H1 (cell line): ENCODE results near the gene CATSPERD. TPM values are rescaled to one million over a fixed set of nuclear protein-coding genes. Genes with fewer than 3 reads are reported as not detected.

Experiments
- CTCF ChIA-PET: fragments of 300-600 bp; sonication (Branson Sonifier 250); formaldehyde crosslinking; loops from one replicate; lab custom pipeline; 2021; ENCODE audit not compliant: partially characterized antibody; lab: Charles Lee
- POLR2A ChIA-PET: fragments of 300-600 bp; sonication (Branson Sonifier 250); formaldehyde crosslinking; loops from one replicate; lab custom pipeline; 2021; ENCODE audit warnings: inconsistent platforms; ENCODE audit not compliant: partially characterized antibody; lab: Charles Lee
- DNase-seq, 2 experiments: peaks; one replicate each; pipeline versions ENCODE4 v3.0.0 to v3.0.0-alpha.2; 2010 to 2022; ENCODE audit warnings: low spot score in 2 of 2, low read depth in 1 of 2, mixed read lengths in 1 of 2
- FAIRE-seq: peaks from 2 replicates; lab custom pipeline; 2011; peaks lifted over from hg19 to GRCh38; lab: Jason Lieb, UNC
- H2AFZ ChIP-seq: 2 replicates; pipeline ENCODE4 v1.8.1; 2012; ENCODE audit warnings: low read length, inconsistent platforms
- H2AK5ac ChIP-seq: 2 replicates; pipeline ENCODE4 v1.6.1; 2013; ENCODE audit warnings: low read depth, low read length
- H2BK120ac ChIP-seq: replicated peaks from 2 replicates; pipeline ENCODE3; 2013; ENCODE audit warnings: low read depth, low read length, inconsistent platforms
- H2BK12ac ChIP-seq: 2 replicates; pipeline ENCODE4 v1.6.1; 2013; ENCODE audit warnings: low read depth, low read length
- H2BK15ac ChIP-seq: 2 replicates; pipeline ENCODE4 v1.6.1; 2013; ENCODE audit warnings: low read length
- H2BK20ac ChIP-seq: 2 replicates; pipeline ENCODE4 v1.6.1; 2013; ENCODE audit warnings: low read length
- H2BK5ac ChIP-seq: 2 replicates; pipeline ENCODE4 v1.6.1; 2013; ENCODE audit warnings: low read depth, low read length
- H3K14ac ChIP-seq: 2 replicates; pipeline ENCODE4 v1.6.1; 2013; ENCODE audit warnings: inconsistent platforms; ENCODE audit not compliant: insufficient read length
- H3K18ac ChIP-seq: 2 replicates; pipeline ENCODE4 v1.6.1; 2013; ENCODE audit warnings: low read length; ENCODE audit errors: extremely low read depth
- H3K23ac ChIP-seq: 2 replicates; pipeline ENCODE4 v1.6.1; 2013; ENCODE audit warnings: inconsistent platforms; ENCODE audit not compliant: insufficient read length
- H3K23me2 ChIP-seq: 2 replicates; pipeline ENCODE4 v1.6.1; 2013; ENCODE audit warnings: low read depth, low read length
- H3K27ac ChIP-seq: 2 replicates; pipeline ENCODE4 v1.6.1; 2011; ENCODE audit warnings: low read depth, low read length, inconsistent platforms
- H3K27me3 ChIP-seq, 4 experiments: replicated peaks in 1 of 4; 1 replicate in 1 of 4; 2 replicates in 3 of 4; pipeline versions ENCODE4 v1.6.1 to v1.8.1; 2011 to 2013; ENCODE audit warnings: low read length in 3 of 4, mild to moderate bottlenecking in 3 of 4, inconsistent platforms in 2 of 4, mixed read lengths in 2 of 4, moderate library complexity in 1 of 4; ENCODE audit not compliant: control insufficient read depth in 3 of 4, insufficient read depth in 3 of 4; ENCODE audit errors: extremely low read depth in 1 of 4
- H3K36me3 ChIP-seq, 4 experiments: 2 replicates each; pipeline versions ENCODE4 v1.6.1 to v1.8.1; 2011 to 2013; ENCODE audit warnings: mild to moderate bottlenecking in 4 of 4, low read length in 3 of 4, moderate library complexity in 2 of 4, control low read depth in 1 of 4, inconsistent platforms in 1 of 4; ENCODE audit not compliant: insufficient read depth in 4 of 4, control insufficient read depth in 2 of 4
- H3K4ac ChIP-seq: replicated peaks from 2 replicates; pipeline ENCODE3; 2013; ENCODE audit warnings: low read length, low read depth, mixed read lengths, inconsistent platforms; ENCODE audit not compliant: insufficient read length
- H3K4me1 ChIP-seq, 4 experiments: replicated peaks in 1 of 4; 1 replicate in 1 of 4; 2 replicates in 3 of 4; pipeline versions ENCODE4 v1.6.1 to v1.8.1; 2011 to 2013; ENCODE audit warnings: low read length in 3 of 4, inconsistent platforms in 2 of 4, mixed read lengths in 1 of 4; ENCODE audit not compliant: insufficient read depth in 4 of 4, control insufficient read depth in 3 of 4
- H3K4me2 ChIP-seq, 2 experiments: 2 replicates each; pipeline versions ENCODE4 v1.6.1 to v1.8.1; 2011 to 2013; ENCODE audit warnings: low read depth in 2 of 2, low read length in 2 of 2, control low read depth in 1 of 2, inconsistent platforms in 1 of 2, mild to moderate bottlenecking in 1 of 2; ENCODE audit not compliant: insufficient read depth in 1 of 2
- H3K4me3 ChIP-seq, 4 experiments: fragments of 200-600, 300-600 bp in 1 of 4; sonication (generic), shearing (Covaris generic), sonication (Bioruptor Twin) in 1 of 4; 2 replicates each; pipeline versions ENCODE4 v1.5.1 to v1.8.1; 2011 to 2016; ENCODE audit warnings: low read length in 4 of 4, low read depth in 3 of 4, control low read depth in 2 of 4, inconsistent platforms in 2 of 4, mild to moderate bottlenecking in 2 of 4, mixed read lengths in 1 of 4, moderate library complexity in 1 of 4; ENCODE audit not compliant: insufficient read depth in 2 of 4; ENCODE audit errors: extremely low read depth in 1 of 4
- H3K56ac ChIP-seq: replicated peaks from 2 replicates; pipeline ENCODE3; 2013; ENCODE audit warnings: low read depth, mild to moderate bottlenecking, mixed read lengths, low read length, inconsistent platforms; ENCODE audit not compliant: insufficient read length
- H3K79me1 ChIP-seq: 2 replicates; pipeline ENCODE4 v1.6.1; 2013; ENCODE audit warnings: low read depth, low read length, control low read depth
- H3K79me2 ChIP-seq, 2 experiments: 2 replicates each; pipeline versions ENCODE4 v1.6.1 to v1.8.1; 2012 to 2013; ENCODE audit warnings: low read length in 2 of 2, mild to moderate bottlenecking in 2 of 2, inconsistent platforms in 1 of 2; ENCODE audit not compliant: insufficient read depth in 2 of 2, control insufficient read depth in 1 of 2
- H3K9ac ChIP-seq, 4 experiments: replicated peaks in 1 of 4; 1 replicate in 1 of 4; 2 replicates in 3 of 4; pipeline versions ENCODE4 v1.6.1 to v1.8.1; 2011 to 2013; ENCODE audit warnings: low read depth in 3 of 4, low read length in 3 of 4, control low read depth in 2 of 4, mild to moderate bottlenecking in 2 of 4, moderate library complexity in 2 of 4, inconsistent platforms in 1 of 4; ENCODE audit errors: extremely low read depth in 1 of 4
- H3K9me3 ChIP-seq, 2 experiments: 2 replicates each; pipeline versions ENCODE4 v1.6.1 to v1.8.1; 2012 to 2013; ENCODE audit warnings: mild to moderate bottlenecking in 2 of 2, moderate library complexity in 2 of 2, control low read depth in 1 of 2, inconsistent platforms in 1 of 2, low read depth in 1 of 2, low read length in 1 of 2, mixed read lengths in 1 of 2; ENCODE audit not compliant: insufficient read depth in 2 of 2
- H4K20me1 ChIP-seq, 2 experiments: replicated peaks in 1 of 2; 2 replicates each; pipeline versions ENCODE3 to v1.8.1; 2011 to 2013; ENCODE audit warnings: inconsistent platforms in 2 of 2, low read length in 2 of 2, mild to moderate bottlenecking in 1 of 2; ENCODE audit not compliant: insufficient read depth in 2 of 2, control insufficient read depth in 1 of 2
- H4K5ac ChIP-seq: 2 replicates; pipeline ENCODE4 v1.6.1; 2013; ENCODE audit warnings: low read length, low read depth, mixed read lengths, inconsistent platforms; ENCODE audit not compliant: insufficient read length
- H4K8ac ChIP-seq: 2 replicates; pipeline ENCODE4 v1.8.0; 2013; ENCODE audit warnings: mild to moderate bottlenecking, moderate library complexity, low read length, inconsistent platforms; ENCODE audit not compliant: insufficient read depth; ENCODE audit errors: extremely low read depth
- H4K91ac ChIP-seq: replicated peaks from 2 replicates; pipeline ENCODE3; 2013; ENCODE audit warnings: low read length, mixed read lengths, inconsistent platforms; ENCODE audit not compliant: insufficient read length
- ATF3 ChIP-seq: IDR thresholded peaks from 2 replicates; pipeline ENCODE4 v1.6.1; 2011; ENCODE audit warnings: low read depth, mild to moderate bottlenecking, low read length; ENCODE audit not compliant: insufficient read depth
- BACH1 ChIP-seq: IDR thresholded peaks from 2 replicates; pipeline ENCODE4 v1.6.1; 2012; ENCODE audit warnings: low read length, improper control_type of control experiment
- CHD1 ChIP-seq: IDR thresholded peaks from 2 replicates; pipeline ENCODE4 v1.6.1; 2012; ENCODE audit warnings: low read depth, low read length, improper control_type of control experiment
- EGR1 ChIP-seq: IDR thresholded peaks from 2 replicates; pipeline ENCODE4 v1.6.1; 2011; ENCODE audit warnings: low read depth, low read length, borderline replicate concordance
- JUND ChIP-seq: IDR thresholded peaks from 2 replicates; pipeline ENCODE4 v1.6.1; 2011; ENCODE audit warnings: mild to moderate bottlenecking, improper control_type of control experiment, low read length
- KDM5A ChIP-seq: fragments of 200-600 bp; IDR thresholded peaks from 2 replicates; pipeline ENCODE4 v1.7.1; 2012; ENCODE audit warnings: mild to moderate bottlenecking, low read length, inconsistent platforms, mixed read lengths
- NANOG ChIP-seq: IDR thresholded peaks from 2 replicates; pipeline ENCODE4 v1.6.1; 2011; ENCODE audit warnings: low read length, low read depth, mild to moderate bottlenecking, inconsistent platforms; ENCODE audit not compliant: insufficient read depth, poor library complexity, severe bottlenecking
- NRF1 ChIP-seq: IDR thresholded peaks from 2 replicates; pipeline ENCODE4 v1.6.1; 2011; ENCODE audit warnings: mild to moderate bottlenecking, low read depth, low read length, improper control_type of control experiment
- POU5F1 ChIP-seq: IDR thresholded peaks from 2 replicates; pipeline ENCODE4 v1.6.1; 2011; ENCODE audit warnings: low read depth, mild to moderate bottlenecking, low read length, moderate library complexity
- RAD21 ChIP-seq, 2 experiments: IDR thresholded peaks in 1 of 2; conservative IDR thresholded peaks in 1 of 2; 2 replicates each; pipeline ENCODE4 v1.6.1; 2011; ENCODE audit warnings: low read depth in 2 of 2, low read length in 2 of 2, improper control_type of control experiment in 1 of 2, inconsistent platforms in 1 of 2, mild to moderate bottlenecking in 1 of 2, moderate library complexity in 1 of 2
- RFX5 ChIP-seq: IDR thresholded peaks from 2 replicates; pipeline ENCODE4 v1.6.1; 2011; ENCODE audit warnings: low read depth, low read length, improper control_type of control experiment, borderline replicate concordance
- SRF ChIP-seq: IDR thresholded peaks from 2 replicates; pipeline ENCODE4 v1.6.1; 2011; ENCODE audit warnings: mild to moderate bottlenecking, low read depth, low read length, moderate library complexity
- SUZ12 ChIP-seq: fragments of 200-600 bp; sonication (generic); IDR thresholded peaks from 2 replicates; pipeline ENCODE4 v1.6.1; 2012; ENCODE audit warnings: mild to moderate bottlenecking, inconsistent platforms, low read length, moderate library complexity, mixed read lengths
- TBP ChIP-seq: IDR thresholded peaks from 2 replicates; pipeline ENCODE4 v1.6.1; 2011; ENCODE audit warnings: low read depth, low read length, improper control_type of control experiment
- WGBS, 2 experiments: shearing (Covaris generic) in 1 of 2; methylation state at CpG; one replicate each; pipeline versions ENCODE4 v1.1.6 to v1.1.7; 2013 to 2015; ENCODE audit warnings: low lambda C conversion rate in 2 of 2, mixed read lengths in 2 of 2, inconsistent platforms in 1 of 2, low coverage in 1 of 2, missing lambda C conversion rate in 1 of 2; ENCODE audit not compliant: insufficient replicate concordance in 2 of 2, insufficient coverage in 1 of 2, insufficient read length in 1 of 2; ENCODE audit errors: extremely low coverage in 1 of 2, missing lambda C conversion rate in 1 of 2; 5-methylcytosine and 5-hydroxymethylcytosine counted together
- polyA plus RNA-seq, 7 experiments: library from polyadenylated mRNA; depleted of rRNA in 3 of 7; stranded (reverse) in 5 of 7; unstranded in 2 of 7; fragments of >200 nt in 5 of 7; fragments of 200-250 nt in 2 of 7; gene quantifications; 1 replicate in 5 of 7; 2 replicates in 1 of 7; 4 replicates in 1 of 7; pipeline versions ENCODE4 v1.2.1 to v1.2.3, GENCODE V29; 2011 to 2013; ENCODE audit warnings: missing spikeins in 2 of 7, mixed read lengths in 2 of 7
- total RNA-seq: library from RNA; stranded (reverse); fragmentation: NEBNext Ultra II Directional; extraction: Animal tissue kit (Norgen Biotek cat#: 25700); gene quantifications from 2 replicates; pipeline ENCODE4 v1.2.1, GENCODE V29; 2021

CATSPERD gene
- total and polyA plus RNA-seq, 2 of the 8 experiments (the other 6 are each of a cell fraction or from before 2014, with no cell fraction given), result 0.12 TPM; not detected in 1

- no peak overlapping the region for H2BK15ac ChIP-seq
- no peak overlapping the region for H3K4ac ChIP-seq
- H3K23me2 ChIP-seq, result peaks cover 3% of the 10 kb centered on the region; the same call in 1 of the 2 replicates
- H3K79me2 ChIP-seq, result no peaks in the 10 kb centered on the region
- 92% methylated on average over 23 of the region's 37 CpGs; no CpG with 5 or more reads in 1 of the 2 experiments for WGBS, 2 experiments
- H2BK12ac ChIP-seq, result no peak overlapping the region
- H4K20me1 ChIP-seq, result peaks cover 0 to 10% of the 10 kb centered on the region in 2 experiments
- DNase-seq, result no peak
- H3K56ac ChIP-seq, result no peak overlapping the region
- H3K18ac ChIP-seq, result no peak overlapping the region
- FAIRE-seq, result no peak
- H4K5ac ChIP-seq, result no peak overlapping the region
- no peak overlapping the region for H2BK120ac ChIP-seq
- CTCF ChIA-PET, result no interaction called here
- H4K8ac ChIP-seq, result no peak overlapping the region
- no peak overlapping the region for H3K4me3 ChIP-seq
- H3K27me3 ChIP-seq, result no peaks in the 10 kb centered on the region
- H3K79me1 ChIP-seq, result peaks cover 4% of the 10 kb centered on the region; the same call in 1 of the 2 replicates
- peaks cover 20 to 42% (median 34%) of the 10 kb centered on the region in 4 experiments for H3K36me3 ChIP-seq
- POLR2A ChIA-PET, result interaction anchor here (0.6 to 2.3 kb wide), 6 partner anchors 11 to 89 kb away, joined by 3 to 8 read pairs (median 3); no protein-coding TSS in a partner anchor
- H3K9ac ChIP-seq, result no peak overlapping the region
- no peak overlapping the region for H3K23ac ChIP-seq
- H3K9me3 ChIP-seq, result no peaks in the 10 kb centered on the region
- H2AFZ ChIP-seq, result no peak overlapping the region
- no peak overlapping the region for H2BK20ac ChIP-seq
- H2AK5ac ChIP-seq, result no peak overlapping the region
- no peak overlapping the region for H3K27ac ChIP-seq
- no peak overlapping the region for H3K14ac ChIP-seq
- no peak overlapping the region for H2BK5ac ChIP-seq
- no peak overlapping the region for H3K4me2 ChIP-seq
- H4K91ac ChIP-seq, result no peak overlapping the region
- no peaks in the 10 kb centered on the region; a peak in 1 of 7 replicates for H3K4me1 ChIP-seq
- no peak for TF ChIP-seq TBP
- no peak for TF ChIP-seq CHD1
- no peak for TF ChIP-seq EGR1
- TF ChIP-seq NANOG, result no peak
- no peak for TF ChIP-seq NRF1
- no peak for TF ChIP-seq SRF
- no peak for TF ChIP-seq SUZ12
- TF ChIP-seq KDM5A, result no peak
- no peak for TF ChIP-seq JUND
- TF ChIP-seq RAD21 (IDR thresholded peaks at IDR 0.05 in 1 of 2, conservative IDR thresholded peaks at IDR 0.05 in 1 of 2; ENCODE audit: low read depth in 2 of 2, low read length in 2 of 2), result no peak
- no peak for TF ChIP-seq BACH1
- no peak for TF ChIP-seq ATF3
- no peak for TF ChIP-seq POU5F1
- no peak for TF ChIP-seq RFX5
Observed at GRCh38 chr19:5785423-5785822, 65.0 kb downstream of the CATSPERD start.
